T47D (cell line): ENCODE measurements around the gene UBE2O.
"Not testable (repeated sequence)": the region's sequence is repeated elsewhere in the genome, so short reads cannot be mapped to it uniquely, and the experiment has no call there.

ENCODE experiments used
- DNase-seq, 2 experiments: peaks; one replicate each; pipeline versions ENCODE4 v3.0.0 to v3.0.0-alpha.2; 2011 to 2012; ENCODE audit warnings: low read depth in 1 of 2, low spot score in 1 of 2
- JUND ChIP-seq: IDR thresholded peaks from 2 replicates; pipeline ENCODE4 v1.6.1; 2012; ENCODE audit warnings: low read depth
- in situ Hi-C: cut with HindIII; loops from 2 replicates; pipeline ENCODE4 v1.10.0; 2016; ENCODE audit warnings: low sequenced_read_pairs, low pct_unique_long_range_greater_than_20kb

The UBE2O gene

DNA sequence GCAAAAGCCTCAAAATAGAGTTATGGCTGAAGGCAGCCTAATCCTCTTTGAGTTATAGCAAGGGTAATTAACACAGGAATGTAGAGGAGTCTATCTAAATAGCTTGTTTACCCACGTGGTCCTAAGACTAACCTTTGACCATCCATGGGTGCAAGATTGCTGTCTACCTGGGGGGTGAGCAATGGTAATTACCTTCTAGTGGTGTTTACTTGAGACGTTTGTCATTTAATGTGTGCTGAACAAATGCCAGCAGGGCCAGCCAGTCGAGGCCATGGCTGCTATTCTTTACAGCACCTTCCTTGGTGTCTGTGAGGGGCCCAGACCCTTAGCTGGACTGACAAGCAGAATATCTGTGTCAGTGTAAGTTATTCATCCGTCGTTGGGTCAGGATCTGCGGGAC, 85.3 kb downstream of the UBE2O start:
- in situ Hi-C loops: no loop called here
- no peak for DNase-seq
- TF ChIP-seq JUND: no peak

DNA sequence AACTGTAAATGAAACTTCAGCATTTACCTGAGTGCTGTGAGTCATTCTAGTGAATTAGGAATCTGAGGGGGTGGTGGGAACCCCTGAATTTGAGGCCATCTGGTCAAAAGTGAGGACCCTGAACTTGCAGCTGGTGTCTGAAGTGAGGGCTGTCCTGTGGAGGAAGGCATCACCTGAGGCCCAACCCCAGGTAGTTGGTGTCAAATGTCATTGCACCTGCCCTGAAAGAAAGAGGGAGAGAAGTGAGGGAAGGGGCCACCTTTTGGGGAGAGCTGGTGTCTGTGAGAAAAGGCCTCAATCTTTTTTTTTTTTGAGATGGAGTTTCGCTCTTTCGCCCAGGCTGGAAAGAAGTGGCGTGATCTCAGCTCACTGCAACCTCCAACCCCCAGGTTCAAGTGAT, 86.7 kb downstream of the UBE2O start:
- no peak for DNase-seq
- in situ Hi-C loops: no loop called here
- no peak for TF ChIP-seq JUND

DNA sequence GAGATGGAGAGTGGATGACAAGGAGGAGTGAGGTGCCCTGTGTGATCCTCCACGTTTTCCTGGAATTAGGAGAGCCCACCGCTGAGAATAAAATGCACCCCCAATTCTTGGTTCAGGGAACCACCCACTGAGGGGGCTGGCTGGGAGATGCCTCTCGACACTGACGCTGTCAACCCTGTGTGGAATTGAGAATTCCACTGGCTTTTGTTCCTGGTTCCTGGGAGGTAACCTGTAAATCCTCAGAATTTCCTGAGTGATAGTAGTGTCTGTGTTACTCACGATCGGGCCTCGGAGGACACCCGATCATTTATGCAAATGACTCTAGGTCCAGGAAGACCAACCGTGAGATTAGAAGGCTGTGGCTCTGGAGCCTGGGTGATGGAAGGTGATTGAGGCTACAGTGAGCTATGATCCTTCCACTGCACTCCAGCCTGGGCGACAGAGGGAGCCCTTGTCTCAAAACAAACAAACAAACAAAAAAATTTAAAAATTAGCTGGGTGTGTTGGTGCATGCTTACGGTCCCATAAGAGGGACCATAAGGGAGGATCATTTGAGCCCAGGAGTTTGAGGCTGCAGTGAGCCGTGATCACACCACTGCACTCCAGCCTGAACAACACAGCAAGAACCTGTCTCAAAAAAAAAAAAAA, 87.6 kb downstream of the UBE2O start:
- DNase-seq: peak in 1 of 2 experiments; percentile 66
- in situ Hi-C loops: no loop called here
- TF ChIP-seq JUND: no peak

DNA sequence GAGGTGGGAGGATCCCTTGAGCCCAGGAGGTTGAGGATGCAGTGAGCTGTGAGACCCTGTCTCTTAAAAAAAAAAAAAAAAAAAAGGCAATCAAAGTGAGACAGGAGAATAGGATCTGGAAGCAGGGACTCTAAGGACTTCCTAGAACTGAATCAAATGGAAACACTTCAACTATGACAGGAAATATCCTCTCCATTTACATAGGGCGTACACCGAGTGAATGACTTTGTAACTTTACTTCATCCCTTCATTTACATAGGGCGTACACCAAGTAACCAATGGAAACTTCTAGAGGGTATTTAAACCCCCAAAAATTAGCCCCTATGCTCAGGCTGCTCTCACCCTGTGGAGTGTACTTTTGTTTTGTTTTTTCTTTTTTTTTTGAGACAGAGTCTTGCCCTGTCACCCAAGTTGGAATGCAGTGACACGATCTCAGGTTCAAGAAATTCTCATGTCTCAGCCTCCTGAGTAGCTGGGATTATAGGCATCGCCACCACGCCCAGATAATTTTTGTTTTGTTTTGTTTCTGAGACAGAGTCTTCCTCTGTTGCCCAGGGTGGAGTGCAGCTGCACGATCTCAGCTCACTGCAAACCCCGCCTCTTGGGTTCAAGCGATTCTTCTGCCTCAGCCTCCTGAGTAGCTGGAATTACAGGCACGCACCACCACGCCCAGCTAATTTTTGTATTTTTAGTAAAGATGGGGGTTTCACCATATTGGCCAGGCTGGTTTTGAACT, 89.7 kb downstream of the UBE2O start:
- DNase-seq: no peak
- TF ChIP-seq JUND: no peak
- in situ Hi-C loops: no loop called here

DNA sequence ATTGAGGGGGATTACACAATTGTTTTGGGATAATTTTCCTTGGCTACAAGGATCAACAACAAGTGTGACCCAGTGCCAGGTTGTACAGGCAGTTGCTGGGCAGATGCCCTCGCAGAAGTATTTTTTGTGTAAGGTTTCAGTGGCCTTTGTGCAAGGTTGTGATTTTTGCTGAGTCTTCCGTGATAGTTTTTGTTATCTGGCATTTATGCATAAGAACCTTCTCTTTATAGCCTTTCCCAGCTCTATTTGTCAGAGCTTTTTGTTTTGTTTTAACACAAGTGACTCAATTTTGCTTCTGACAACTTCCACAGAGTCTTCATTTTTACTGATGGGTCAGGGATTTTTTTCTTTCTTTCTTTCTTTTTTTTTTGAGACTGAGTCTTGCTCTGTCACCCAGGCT, 92.5 kb downstream of the UBE2O start:
- in situ Hi-C loops: no loop called here
- no peak for TF ChIP-seq JUND
- no peak for DNase-seq

DNA sequence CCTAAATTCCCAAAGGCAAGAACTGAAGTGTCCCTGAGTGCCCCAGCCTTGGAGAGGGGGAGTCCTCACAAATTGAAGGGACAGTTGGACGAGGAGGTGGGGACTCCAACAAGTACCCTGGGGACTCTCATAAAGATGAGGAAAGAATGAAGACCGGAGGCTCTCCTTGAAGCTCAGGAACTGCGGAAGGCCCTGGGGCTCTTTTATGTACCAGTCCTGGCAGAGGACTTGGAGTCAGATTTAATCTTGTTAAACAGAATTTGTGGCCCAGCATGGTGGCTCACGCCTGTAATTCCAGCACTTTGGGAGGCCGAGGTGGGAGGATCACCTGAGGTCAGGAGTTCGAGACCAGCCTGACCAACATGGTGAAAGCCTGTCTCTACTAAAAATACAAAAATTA, 93.2 kb downstream of the UBE2O start:
- in situ Hi-C loops, DNase-seq: not testable (repeated sequence)

DNA sequence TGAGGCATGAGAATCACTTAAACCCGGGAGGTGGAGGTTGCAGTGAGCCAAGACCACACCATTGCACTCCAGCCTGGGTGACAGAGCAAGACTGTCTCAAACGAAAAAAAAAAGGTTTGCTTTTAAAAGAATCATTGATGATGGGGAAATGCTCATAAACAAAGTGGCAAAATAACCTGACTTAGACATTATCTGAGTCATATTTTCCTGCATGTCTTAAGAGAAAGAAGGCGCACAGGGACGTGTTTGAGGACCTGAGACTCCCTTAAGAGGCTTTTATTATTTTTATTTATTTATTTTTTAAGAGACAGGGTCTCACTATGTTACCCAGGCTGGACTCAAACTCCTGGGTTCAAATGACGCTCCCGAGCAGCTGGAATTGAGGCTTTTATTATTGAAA, 93.6 kb downstream of the UBE2O start:
- in situ Hi-C loops: no loop called here
- no peak for TF ChIP-seq JUND
- no peak for DNase-seq

- DNase-seq: peak in 1 of 2 experiments; percentile 37
- in situ Hi-C loops: no loop called here
Observed at GRCh38 chr17:76357597-76358158, 95.3 kb downstream of the UBE2O start.

DNA sequence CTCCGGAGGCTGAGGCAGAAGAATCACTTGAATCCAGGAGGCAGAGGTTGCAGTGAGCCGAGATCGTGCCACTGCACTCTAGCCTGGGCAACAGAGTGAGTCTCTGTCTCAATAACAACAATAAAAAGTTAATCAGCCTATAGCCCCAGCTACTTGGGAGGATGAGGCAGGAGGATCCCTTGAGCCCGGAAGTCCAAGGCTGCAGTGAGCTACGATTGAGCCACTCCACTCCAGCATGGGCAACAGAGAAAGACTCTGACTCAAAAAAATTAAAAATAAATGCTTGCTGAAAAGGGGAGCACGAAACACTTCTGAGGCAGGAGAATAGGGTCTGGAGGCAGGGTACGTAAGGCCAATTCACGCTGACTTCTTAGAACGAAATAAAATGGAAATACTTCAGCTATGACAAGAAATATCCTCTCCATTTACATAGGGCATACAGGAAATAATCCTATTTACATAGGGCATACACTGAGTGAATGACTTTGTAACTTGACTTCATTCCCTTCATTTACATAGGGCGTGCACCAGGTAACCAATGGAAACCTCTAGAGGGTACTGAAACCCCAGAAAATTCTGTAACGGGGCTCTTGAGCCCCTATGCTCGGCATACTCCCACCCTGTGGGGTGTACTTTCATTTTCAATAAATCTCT, 96.0 kb downstream of the UBE2O start:
- DNase-seq: peak in 1 of 2 experiments; percentile 31
- in situ Hi-C loops: no loop called here
- TF ChIP-seq JUND: no peak

More at GRCh38 chr17:76357597-76358158, 95.3 kb downstream of the UBE2O start:
- TF ChIP-seq JUND: no peak

- no peak for TF ChIP-seq JUND
- in situ Hi-C loops: no loop called here
- no peak for DNase-seq
Observed at GRCh38 chr17:76354747-76355310, 98.1 kb downstream of the UBE2O start.

DNA sequence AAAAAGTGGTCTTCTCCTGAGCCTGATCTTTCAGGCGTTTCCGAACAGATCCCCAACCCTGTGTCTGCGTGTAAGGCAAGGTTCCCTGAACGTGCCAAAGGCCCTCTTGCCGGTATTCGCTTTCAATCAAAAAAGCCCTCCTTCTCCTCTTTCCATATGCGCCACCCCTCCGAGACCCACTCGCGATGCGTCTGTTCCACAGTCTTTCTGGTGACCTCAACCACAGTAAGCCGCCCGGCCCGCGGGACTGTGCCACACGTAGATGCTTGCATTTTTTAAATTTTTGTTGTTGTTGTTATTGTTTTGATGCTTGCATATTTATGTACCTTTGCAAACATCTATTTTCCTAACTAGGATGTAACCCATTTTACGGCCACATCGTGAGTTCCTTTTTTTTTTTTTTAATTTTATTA, 98.6 kb downstream of the UBE2O start:
- in situ Hi-C loops: no loop called here
- DNase-seq: no peak
- TF ChIP-seq JUND: no peak

- in situ Hi-C loops: no loop called here
- peak; percentile 95 to 98 for DNase-seq
- no peak for TF ChIP-seq JUND
Observed at GRCh38 chr17:76353599-76354316, 99.2 kb downstream of the UBE2O start, which contains the start of gene PRPSAP1. TSS of gene PRPSAP1 (minus strand) at chr17:76353916. CDS start at chr17:76353703, 213 bp downstream.
